Ishikawa (cell line): ENCODE results near the gene CENPC.

Experiments
- CEBPB ChIP-seq: IDR thresholded peaks from 2 replicates; pipeline ENCODE4 v1.6.1; 2012
- CREB1 ChIP-seq: IDR thresholded peaks from 2 replicates; pipeline ENCODE4 v1.6.1; 2012; ENCODE audit warnings: low read depth
- EGR1 ChIP-seq: IDR thresholded peaks from 2 replicates; pipeline ENCODE4 v1.6.1; 2012
- EP300 ChIP-seq: IDR thresholded peaks from 2 replicates; pipeline ENCODE4 v1.6.1; 2012; ENCODE audit warnings: borderline replicate concordance
- FOXM1 ChIP-seq: IDR thresholded peaks from 2 replicates; pipeline ENCODE4 v1.6.1; 2012; ENCODE audit warnings: low read depth, borderline replicate concordance
- NFIC ChIP-seq: IDR thresholded peaks from 2 replicates; pipeline ENCODE4 v1.6.1; 2012
- RAD21 ChIP-seq: IDR thresholded peaks from 2 replicates; pipeline ENCODE4 v1.6.1; 2012; ENCODE audit warnings: low read depth
- TAF1 ChIP-seq: IDR thresholded peaks from 2 replicates; pipeline ENCODE4 v1.6.1; 2012; ENCODE audit warnings: low read depth, mild to moderate bottlenecking
- TCF12 ChIP-seq: IDR thresholded peaks from 2 replicates; pipeline ENCODE4 v1.6.1; 2012; ENCODE audit warnings: low read depth
- TEAD4 ChIP-seq: IDR thresholded peaks from 2 replicates; pipeline ENCODE4 v1.6.1; 2012
- YY1 ChIP-seq: IDR thresholded peaks from 2 replicates; pipeline ENCODE4 v1.6.1; 2012; ENCODE audit warnings: low read depth
- ZBTB7A ChIP-seq: IDR thresholded peaks from 2 replicates; pipeline ENCODE4 v1.6.1; 2012; ENCODE audit warnings: low read depth
- TF ChIP-seq, protein P1 (sequence below): IDR thresholded peaks from 2 replicates; pipeline ENCODE4 v1.6.1; 2012
- TF ChIP-seq, protein P2 (sequence below): IDR thresholded peaks from 2 replicates; pipeline ENCODE4 v1.6.1; 2012; ENCODE audit warnings: low read depth, mild to moderate bottlenecking
- TF ChIP-seq, protein P3 (sequence below): IDR thresholded peaks from 2 replicates; pipeline ENCODE4 v1.6.1; 2012

CENPC gene

DNA sequence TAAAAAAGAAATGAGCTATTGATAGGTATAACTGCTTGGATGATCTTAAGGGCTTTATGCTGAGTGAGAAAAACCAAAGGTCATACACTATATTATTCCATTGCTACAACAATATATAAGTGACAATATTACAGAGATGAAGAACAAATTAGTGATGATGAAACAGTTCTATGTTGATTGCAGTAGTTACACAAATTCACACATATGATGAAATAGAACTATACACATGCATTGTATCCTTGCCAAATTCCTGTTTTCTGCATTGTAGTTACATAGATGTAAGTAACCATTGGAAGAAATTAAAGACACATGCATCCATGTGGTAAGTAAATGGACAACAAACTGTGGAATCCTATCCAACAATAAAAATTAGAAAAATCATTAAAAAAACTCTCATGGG is 76.5 kb downstream of the CENPC start:
- TF ChIP-seq EP300 (no peak), TAF1 (no peak), FOXM1 (no peak)

DNA sequence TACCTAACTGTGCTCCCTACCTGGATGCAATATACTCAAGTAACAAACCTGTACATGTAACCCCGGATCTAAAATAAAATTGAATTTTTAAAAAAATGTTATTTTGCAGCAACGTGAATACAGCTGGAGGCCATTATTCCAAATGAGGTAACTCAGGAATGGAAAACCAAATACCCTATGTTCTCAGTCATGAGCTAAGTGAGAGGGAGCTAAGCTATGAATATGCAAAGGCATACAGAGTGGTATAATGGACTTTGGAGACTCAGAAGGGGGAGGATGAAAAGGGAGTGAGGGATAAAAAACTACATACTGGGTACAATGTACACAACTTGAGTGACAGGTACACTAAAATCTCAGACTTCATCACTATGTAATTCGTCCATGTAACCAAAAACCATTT is 78.6 kb downstream of the CENPC start:
- TF ChIP-seq EGR1 (no peak), YY1 (no peak), TEAD4 (no peak), CEBPB (no peak), RAD21 (no peak), ZBTB7A (no peak), CREB1 (no peak), TCF12 (no peak), TAF1 (no peak)
- TF ChIP-seq, protein P1, sequence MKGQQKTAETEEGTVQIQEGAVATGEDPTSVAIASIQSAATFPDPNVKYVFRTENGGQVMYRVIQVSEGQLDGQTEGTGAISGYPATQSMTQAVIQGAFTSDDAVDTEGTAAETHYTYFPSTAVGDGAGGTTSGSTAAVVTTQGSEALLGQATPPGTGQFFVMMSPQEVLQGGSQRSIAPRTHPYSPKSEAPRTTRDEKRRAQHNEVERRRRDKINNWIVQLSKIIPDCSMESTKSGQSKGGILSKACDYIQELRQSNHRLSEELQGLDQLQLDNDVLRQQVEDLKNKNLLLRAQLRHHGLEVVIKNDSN, result no peak
- TF ChIP-seq, protein P2, sequence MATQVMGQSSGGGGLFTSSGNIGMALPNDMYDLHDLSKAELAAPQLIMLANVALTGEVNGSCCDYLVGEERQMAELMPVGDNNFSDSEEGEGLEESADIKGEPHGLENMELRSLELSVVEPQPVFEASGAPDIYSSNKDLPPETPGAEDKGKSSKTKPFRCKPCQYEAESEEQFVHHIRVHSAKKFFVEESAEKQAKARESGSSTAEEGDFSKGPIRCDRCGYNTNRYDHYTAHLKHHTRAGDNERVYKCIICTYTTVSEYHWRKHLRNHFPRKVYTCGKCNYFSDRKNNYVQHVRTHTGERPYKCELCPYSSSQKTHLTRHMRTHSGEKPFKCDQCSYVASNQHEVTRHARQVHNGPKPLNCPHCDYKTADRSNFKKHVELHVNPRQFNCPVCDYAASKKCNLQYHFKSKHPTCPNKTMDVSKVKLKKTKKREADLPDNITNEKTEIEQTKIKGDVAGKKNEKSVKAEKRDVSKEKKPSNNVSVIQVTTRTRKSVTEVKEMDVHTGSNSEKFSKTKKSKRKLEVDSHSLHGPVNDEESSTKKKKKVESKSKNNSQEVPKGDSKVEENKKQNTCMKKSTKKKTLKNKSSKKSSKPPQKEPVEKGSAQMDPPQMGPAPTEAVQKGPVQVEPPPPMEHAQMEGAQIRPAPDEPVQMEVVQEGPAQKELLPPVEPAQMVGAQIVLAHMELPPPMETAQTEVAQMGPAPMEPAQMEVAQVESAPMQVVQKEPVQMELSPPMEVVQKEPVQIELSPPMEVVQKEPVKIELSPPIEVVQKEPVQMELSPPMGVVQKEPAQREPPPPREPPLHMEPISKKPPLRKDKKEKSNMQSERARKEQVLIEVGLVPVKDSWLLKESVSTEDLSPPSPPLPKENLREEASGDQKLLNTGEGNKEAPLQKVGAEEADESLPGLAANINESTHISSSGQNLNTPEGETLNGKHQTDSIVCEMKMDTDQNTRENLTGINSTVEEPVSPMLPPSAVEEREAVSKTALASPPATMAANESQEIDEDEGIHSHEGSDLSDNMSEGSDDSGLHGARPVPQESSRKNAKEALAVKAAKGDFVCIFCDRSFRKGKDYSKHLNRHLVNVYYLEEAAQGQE, result no peak
- TF ChIP-seq, protein P3, sequence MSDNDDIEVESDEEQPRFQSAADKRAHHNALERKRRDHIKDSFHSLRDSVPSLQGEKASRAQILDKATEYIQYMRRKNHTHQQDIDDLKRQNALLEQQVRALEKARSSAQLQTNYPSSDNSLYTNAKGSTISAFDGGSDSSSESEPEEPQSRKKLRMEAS, result no peak

DNA sequence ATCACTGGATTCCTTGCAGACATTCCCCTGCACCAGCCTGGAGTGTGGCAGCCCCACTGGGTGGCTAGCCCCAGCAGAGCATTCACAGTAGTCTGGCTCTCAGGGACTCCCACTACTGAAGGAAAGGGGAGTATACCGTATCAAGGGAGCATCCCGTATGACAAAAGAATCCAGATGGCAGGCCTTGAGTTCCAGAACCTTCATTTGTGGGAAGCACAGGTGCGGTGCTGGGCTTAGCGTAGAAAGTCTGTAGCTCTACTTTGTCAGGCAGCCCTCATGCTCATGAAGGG is 79.6 kb downstream of the CENPC start:
- TF ChIP-seq, protein P1, result no peak
- no peak for TF ChIP-seq TAF1
- TF ChIP-seq, protein P3, result no peak
- TF ChIP-seq YY1, result no peak
- TF ChIP-seq, protein P2, result no peak
- TF ChIP-seq NFIC, result no peak
- no peak for TF ChIP-seq RAD21
- TF ChIP-seq FOXM1, result no peak
- TF ChIP-seq ZBTB7A, result no peak
- TF ChIP-seq CREB1, result no peak
- no peak for TF ChIP-seq CEBPB
- TF ChIP-seq TCF12, result no peak
- no peak for TF ChIP-seq TEAD4
- TF ChIP-seq EGR1, result no peak
- no peak for TF ChIP-seq EP300

DNA sequence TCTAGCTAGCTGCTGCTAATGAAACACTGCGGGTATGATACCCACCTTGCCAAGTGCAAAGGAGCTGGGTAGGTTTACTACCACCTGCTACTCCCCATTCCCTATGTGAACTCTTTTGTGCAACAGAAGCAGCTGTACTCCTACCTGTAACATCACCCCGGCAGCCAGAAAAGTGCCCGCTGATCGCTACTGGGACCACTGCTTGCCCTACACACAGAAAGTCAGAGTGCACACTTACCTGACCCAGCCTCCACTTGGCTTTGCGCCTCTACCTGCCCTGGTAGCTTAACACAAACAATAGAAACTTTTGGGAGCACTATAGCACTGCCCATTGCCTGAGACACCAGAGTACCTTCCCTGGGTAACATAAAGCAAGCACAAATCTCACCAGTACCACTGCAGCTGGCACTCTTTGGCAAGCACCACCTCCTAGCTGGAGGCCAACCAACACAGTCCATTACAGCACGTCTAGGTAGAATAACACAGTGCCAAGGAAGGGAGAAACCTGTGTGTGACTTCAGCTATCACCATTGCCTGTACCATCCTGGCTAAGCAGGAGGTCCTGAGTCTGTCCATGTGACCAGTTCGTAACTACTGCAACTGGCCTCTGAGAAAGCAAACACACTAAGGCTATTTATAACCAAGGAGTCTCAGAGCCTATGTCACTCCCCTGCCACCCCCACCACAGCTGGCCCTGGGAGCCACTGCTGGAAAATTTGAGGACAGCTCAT is 80.1 kb downstream of the CENPC start:
- no peak for TF ChIP-seq ZBTB7A
- TF ChIP-seq TEAD4, result no peak
- TF ChIP-seq CREB1, result no peak
- TF ChIP-seq TAF1, result no peak
- TF ChIP-seq RAD21, result no peak
- no peak for TF ChIP-seq CEBPB
- TF ChIP-seq EP300, result no peak
- no peak for TF ChIP-seq NFIC
- TF ChIP-seq YY1, result no peak
- TF ChIP-seq FOXM1, result no peak
- TF ChIP-seq, protein P3, result no peak
- no peak for TF ChIP-seq EGR1
- TF ChIP-seq, protein P1, result no peak
- TF ChIP-seq, protein P2, result no peak
- no peak for TF ChIP-seq TCF12

DNA sequence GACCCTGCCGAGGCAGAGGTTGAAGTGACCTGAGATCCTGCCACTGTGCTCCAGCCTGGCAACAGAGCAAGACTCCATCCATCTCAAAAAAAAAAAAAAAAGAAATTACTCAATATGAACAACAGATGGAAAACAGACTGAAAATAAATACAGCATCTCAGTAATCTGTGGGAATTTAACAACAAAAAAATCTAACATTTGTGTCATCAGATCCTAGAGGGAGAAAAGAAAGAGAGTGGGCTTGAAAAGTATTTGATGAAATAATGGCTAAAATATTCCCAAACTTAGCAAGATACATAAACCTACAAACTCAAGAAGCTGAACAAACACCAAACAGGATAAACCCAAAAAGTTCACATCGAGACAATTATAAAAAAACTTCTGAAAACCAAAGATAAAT is 84.7 kb downstream of the CENPC start:
- TF ChIP-seq FOXM1 (no peak), ZBTB7A (no peak), TEAD4 (no peak), YY1 (no peak), EGR1 (no peak), TAF1 (no peak), CREB1 (no peak), EP300 (no peak)
- TF ChIP-seq, protein P2, result no peak
